SK-N-SH (cell line): ENCODE results near the gene CNOT9. TPM values are rescaled to one million over a fixed set of nuclear protein-coding genes. Genes with fewer than 3 reads are reported as not detected.

Source experiments
- CTCF ChIA-PET: fragments of 300-600, 350-600 bp; formaldehyde crosslinking; extraction: SDS; loops from one replicate; lab custom pipeline; 2021; lab: Yijun Ruan, JAX
- POLR2A ChIA-PET: fragments of 350-600 bp; sonication (Branson Sonifier 250); formaldehyde crosslinking; extraction: SDS; loops from one replicate; lab custom pipeline; 2020; ENCODE audit warnings: antibody characterized with exemption, inconsistent platforms; lab: Yijun Ruan, JAX
- DNase-seq: peaks from one replicate; pipeline ENCODE4 v3.0.0; 2012
- H2AFZ ChIP-seq: fragments of 200-600 bp; sonication (generic); 2 replicates; pipeline ENCODE4 v1.8.1; 2016; ENCODE audit warnings: antibody characterized with exemption, mild to moderate bottlenecking, low read depth
- H3F3A ChIP-seq: fragments of 200-600 bp; sonication (generic); replicated peaks from 2 replicates; pipeline ENCODE3; 2016; ENCODE audit warnings: antibody characterized with exemption, mild to moderate bottlenecking; ENCODE audit not compliant: insufficient read depth
- H3K27ac ChIP-seq, 2 experiments: fragments of 200-500 bp in 1 of 2; fragments of 200-600 bp in 1 of 2; sonication (Bioruptor generic) in 1 of 2; sonication (generic), shearing (Covaris generic) in 1 of 2; 2 replicates each; pipeline versions ENCODE4 v1.5.1 to v1.6.1; 2014 to 2016; ENCODE audit warnings: low read depth in 2 of 2, inconsistent platforms in 1 of 2, low read length in 1 of 2, mild to moderate bottlenecking in 1 of 2, mixed read lengths in 1 of 2
- H3K27me3 ChIP-seq: fragments of 200-600 bp; sonication (generic), shearing (Covaris generic); 2 replicates; pipeline ENCODE4 v1.6.1; 2016; ENCODE audit warnings: mixed run types; ENCODE audit not compliant: insufficient read depth
- H3K36me3 ChIP-seq, 2 experiments: fragments of 200-500 bp in 1 of 2; fragments of 200-600 bp in 1 of 2; sonication (Bioruptor generic) in 1 of 2; sonication (generic) in 1 of 2; replicated peaks in 1 of 2; 2 replicates each; pipeline versions ENCODE3 to v1.5.1; 2014 to 2016; ENCODE audit warnings: low read length in 1 of 2, mild to moderate bottlenecking in 1 of 2; ENCODE audit not compliant: insufficient read depth in 2 of 2, control insufficient read depth in 1 of 2
- H3K4me1 ChIP-seq, 2 experiments: fragments of 200-500 bp in 1 of 2; fragments of 200-600 bp in 1 of 2; sonication (Bioruptor generic) in 1 of 2; sonication (generic), shearing (Covaris generic) in 1 of 2; 2 replicates each; pipeline versions ENCODE4 v1.5.1 to v1.6.1; 2014 to 2016; ENCODE audit warnings: low read depth in 1 of 2, low read length in 1 of 2, mixed run types in 1 of 2; ENCODE audit not compliant: insufficient read depth in 2 of 2, control insufficient read depth in 1 of 2
- H3K4me2 ChIP-seq: fragments of 200-600 bp; sonication (generic), shearing (Covaris generic); 2 replicates; pipeline ENCODE4 v1.6.1; 2017; ENCODE audit warnings: mixed run types
- H3K4me3 ChIP-seq, 2 experiments: fragments of 200-500 bp in 1 of 2; fragments of 200-600 bp in 1 of 2; sonication (Bioruptor generic) in 1 of 2; sonication (generic), shearing (Covaris generic) in 1 of 2; 2 replicates each; pipeline versions ENCODE4 v1.5.1 to v1.8.1; 2014 to 2016; ENCODE audit warnings: low read depth in 2 of 2, inconsistent platforms in 1 of 2, low read length in 1 of 2, mild to moderate bottlenecking in 1 of 2, mixed read lengths in 1 of 2, moderate library complexity in 1 of 2
- H3K79me2 ChIP-seq: fragments of 200-600 bp; sonication (generic); 2 replicates; pipeline ENCODE4 v1.8.1; 2017; ENCODE audit warnings: mild to moderate bottlenecking; ENCODE audit not compliant: insufficient read depth
- H3K9ac ChIP-seq: fragments of 200-600 bp; sonication (generic); 2 replicates; pipeline ENCODE4 v1.6.1; 2017; ENCODE audit warnings: mixed run types
- H3K9me2 ChIP-seq: fragments of 200-600 bp; sonication (generic); 2 replicates; pipeline ENCODE4 v1.6.1; 2017; ENCODE audit warnings: mixed run types
- H3K9me3 ChIP-seq: fragments of 200-600 bp; sonication (generic); 2 replicates; pipeline ENCODE4 v1.6.1; 2017; ENCODE audit warnings: mixed run types, mild to moderate bottlenecking, moderate library complexity
- H4K20me1 ChIP-seq: fragments of 200-600 bp; sonication (generic); 2 replicates; pipeline ENCODE4 v1.6.1; 2017; ENCODE audit warnings: mild to moderate bottlenecking, mixed run types; ENCODE audit not compliant: insufficient read depth
- FOXJ3 ChIP-seq: sonication (generic); formaldehyde crosslinking; IDR thresholded peaks from 2 replicates; pipeline ENCODE4 v1.5.1; 2020; ENCODE audit warnings: mild to moderate bottlenecking, missing genetic modification reagents
- NFIC ChIP-seq: IDR thresholded peaks from 2 replicates; pipeline ENCODE4 v1.4.0; 2012; ENCODE audit warnings: borderline replicate concordance
- NRF1 ChIP-seq: IDR thresholded peaks from 2 replicates; pipeline ENCODE4 v1.6.1; 2012; ENCODE audit warnings: low read depth, mild to moderate bottlenecking, low read length
- REST ChIP-seq: IDR thresholded peaks from 2 replicates; pipeline ENCODE4 v1.6.1; 2012; ENCODE audit warnings: mild to moderate bottlenecking, low read depth, low read length, moderate library complexity
- RFX5 ChIP-seq: IDR thresholded peaks from 2 replicates; pipeline ENCODE4 v1.6.1; 2012; ENCODE audit warnings: mild to moderate bottlenecking, improper control_type of control experiment, low read length
- RXRA ChIP-seq: IDR thresholded peaks from 2 replicates; pipeline ENCODE4 v1.4.0; 2012; ENCODE audit warnings: low read depth, mild to moderate bottlenecking, borderline replicate concordance
- USF1 ChIP-seq: IDR thresholded peaks from 2 replicates; pipeline ENCODE4 v1.4.0; 2012; ENCODE audit warnings: low read depth, borderline replicate concordance
- USF2 ChIP-seq: fragments of 150-350 bp; IDR thresholded peaks from 2 replicates; pipeline ENCODE4 v1.6.1; 2017; ENCODE audit warnings: antibody characterized with exemption, low read length, low read depth, borderline replicate concordance
- YY1 ChIP-seq: IDR thresholded peaks from 2 replicates; pipeline ENCODE4 v1.4.0; 2012; ENCODE audit warnings: low read depth, mild to moderate bottlenecking
- WGBS: methylation state at CpG from one replicate; pipeline ENCODE4 v1.1.6; 2017; ENCODE audit warnings: low lambda C conversion rate; 5-methylcytosine and 5-hydroxymethylcytosine counted together
- polyA plus RNA-seq, 3 experiments: library from polyadenylated mRNA; depleted of rRNA; stranded (reverse); fragments of >200 nt; gene quantifications; 2 replicates each; pipeline ENCODE4 v1.2.3, GENCODE V29; 2012

CNOT9 gene
- polyA plus RNA-seq, 1 of the 3 experiments (the other 2 are of a cell fraction), result 36.8 TPM

- TF ChIP-seq REST, result no peak
- TF ChIP-seq, all 33 proteins: peak for 6
Measured at GRCh38 chr2:218569661-218570500, 1.2 kb downstream of the CNOT9 start (continued).

GRCh38 chr2:218570850-218571249, 2.2 kb downstream of the CNOT9 start:
- Histone ChIP-seq H2AFZ (no peak overlapping the region), H3K4me1 (peaks cover 5 to 14% of the 10 kb centered on the region in 2 experiments; a peak in 2 of 4 replicates), H3K27me3 (no peaks in the 10 kb centered on the region), H3K9me2 (no peaks in the 10 kb centered on the region), H3K9ac (peak overlapping the region; percentile 91), H4K20me1 (peaks cover 14% of the 10 kb centered on the region), H3K27ac (peak overlapping the region; percentile 23 to 88; a peak in 3 of 4 replicates), H3K4me3 (peak overlapping the region; percentile 74 to 79; a peak in 3 of 4 replicates), H3K4me2 (peak overlapping the region; percentile 82), H3K79me2 (peaks cover 97% of the 10 kb centered on the region), H3F3A (peaks cover 22% of the 10 kb centered on the region), H3K9me3 (no peaks in the 10 kb centered on the region), H3K36me3 (peaks cover 21 to 32% of the 10 kb centered on the region in 2 experiments)
- ChIA-PET POLR2A (interaction anchor here (0.8 kb wide), 1 partner anchor 36 kb away, joined by 9 read pairs; the partner anchor contains the start of gene PLCD4), CTCF (interaction anchor here (1.0 to 1.3 kb wide), 3 partner anchors 37 to 77 kb away, joined by 3 to 4 read pairs (median 4); partner anchors contain the start of gene PLCD4)
- TF ChIP-seq USF2, result no peak
- no peak for TF ChIP-seq NFIC
- no peak for TF ChIP-seq NRF1
- no peak for TF ChIP-seq RFX5
- TF ChIP-seq USF1, result no peak
- TF ChIP-seq FOXJ3 (CRISPR knock-in tag), result no peak
- no peak for TF ChIP-seq YY1
- no peak for TF ChIP-seq RXRA
- WGBS, result 10% methylated on average over 6 of the region's 6 CpGs
- no peak for DNase-seq
